Neutrophil (primary cell): ENCODE measurements around the gene RNF220.

Experiments used
- H3K27ac ChIP-seq: fragments of 200-600 bp; sonication (generic); 2 replicates; pipeline ENCODE4 v1.5.1; 2016; ENCODE audit warnings: mild to moderate bottlenecking, moderate library complexity
- H3K27me3 ChIP-seq: fragments of 200-600 bp; sonication (generic); 2 replicates; pipeline ENCODE4 v1.6.0; 2016; ENCODE audit warnings: mild to moderate bottlenecking
- H3K36me3 ChIP-seq: fragments of 200-600 bp; sonication (generic); 2 replicates; pipeline ENCODE4 v1.5.1; 2017
- H3K4me1 ChIP-seq, 2 experiments: fragments of 200-600 bp in 1 of 2; sonication (generic) in 1 of 2; 1 replicate in 1 of 2; 2 replicates in 1 of 2; pipeline versions ENCODE4 v1.5.1 to v1.6.1; 2013 to 2016; ENCODE audit warnings: low read depth in 1 of 2, low read length in 1 of 2, mild to moderate bottlenecking in 1 of 2, moderate library complexity in 1 of 2; ENCODE audit not compliant: control insufficient read depth in 1 of 2, insufficient read depth in 1 of 2
- H3K4me3 ChIP-seq, 2 experiments: fragments of 200-600 bp in 1 of 2; sonication (generic) in 1 of 2; 1 replicate in 1 of 2; 2 replicates in 1 of 2; pipeline ENCODE4 v1.5.1; 2013 to 2016; ENCODE audit warnings: low read depth in 1 of 2, low read length in 1 of 2, mild to moderate bottlenecking in 1 of 2, moderate library complexity in 1 of 2
- H3K9me3 ChIP-seq: fragments of 200-600 bp; sonication (generic); 2 replicates; pipeline ENCODE4 v1.5.1; 2016
- CTCF ChIP-seq: fragments of 200-600 bp; sonication (generic); IDR thresholded peaks from 2 replicates; pipeline ENCODE4 v1.5.1; 2016; ENCODE audit warnings: antibody characterized with exemption

Gene RNF220

GRCh38 chr1:44545961-44546360, 140.9 kb downstream of the RNF220 start:
- peaks cover 16 to 18% of the 10 kb centered on the region in 2 experiments for H3K4me1 ChIP-seq
- H3K36me3 ChIP-seq: no peaks in the 10 kb centered on the region
- no peak overlapping the region for H3K27ac ChIP-seq
- H3K27me3 ChIP-seq: no peaks in the 10 kb centered on the region
- TF ChIP-seq CTCF: no peak
- H3K9me3 ChIP-seq: no peaks in the 10 kb centered on the region
- H3K4me3 ChIP-seq: no peak overlapping the region

GRCh38 chr1:44546403-44547053, 141.5 kb downstream of the RNF220 start:
- peaks cover 16 to 18% of the 10 kb centered on the region in 2 experiments for H3K4me1 ChIP-seq
- no peaks in the 10 kb centered on the region for H3K36me3 ChIP-seq
- H3K9me3 ChIP-seq: no peaks in the 10 kb centered on the region
- no peak overlapping the region for H3K27ac ChIP-seq
- no peak overlapping the region for H3K4me3 ChIP-seq
- TF ChIP-seq CTCF: no peak
- no peaks in the 10 kb centered on the region for H3K27me3 ChIP-seq

GRCh38 chr1:44547361-44547760, 142.3 kb downstream of the RNF220 start:
- no peak overlapping the region for H3K27ac ChIP-seq
- no peaks in the 10 kb centered on the region for H3K27me3 ChIP-seq
- no peak for TF ChIP-seq CTCF
- H3K36me3 ChIP-seq: no peaks in the 10 kb centered on the region
- no peaks in the 10 kb centered on the region for H3K9me3 ChIP-seq
- no peak overlapping the region for H3K4me3 ChIP-seq
- H3K4me1 ChIP-seq: peaks cover 14 to 16% of the 10 kb centered on the region in 2 experiments

GRCh38 chr1:44547837-44548236, 142.8 kb downstream of the RNF220 start:
- no peaks in the 10 kb centered on the region for H3K36me3 ChIP-seq
- H3K4me1 ChIP-seq: peaks cover 9 to 11% of the 10 kb centered on the region in 2 experiments
- no peaks in the 10 kb centered on the region for H3K9me3 ChIP-seq
- no peak for TF ChIP-seq CTCF
- H3K4me3 ChIP-seq: no peak overlapping the region
- no peaks in the 10 kb centered on the region for H3K27me3 ChIP-seq
- H3K27ac ChIP-seq: no peak overlapping the region

GRCh38 chr1:44549510-44549909, 144.5 kb downstream of the RNF220 start:
- Histone ChIP-seq H3K27ac (no peak overlapping the region), H3K27me3 (no peaks in the 10 kb centered on the region), H3K4me1 (no peaks in the 10 kb centered on the region), H3K4me3 (no peak overlapping the region), H3K9me3 (no peaks in the 10 kb centered on the region), H3K36me3 (no peaks in the 10 kb centered on the region)
- TF ChIP-seq CTCF: no peak
